A549 (cell line): Measurements from ENCODE around the gene XRCC4. TPM values are rescaled to one million over a fixed set of nuclear protein-coding genes. Genes with fewer than 3 reads are reported as not detected.

Experiments used
- ATAC-seq, 2 experiments: fragments of 200-7000 bp in 1 of 2; fragments of >200 bp in 1 of 2; cut with Nextera tagmentation in 1 of 2; cut with Tn5 transposase in 1 of 2; 3 replicates each; pipeline versions ENCODE4 v1.8.0 to v1.9.1; 2018 to 2020; ENCODE audit warnings: mild to moderate bottlenecking in 1 of 2, moderate library complexity in 1 of 2
- CTCF ChIA-PET: fragments of 300-600 bp; sonication (Branson Sonifier 250); formaldehyde crosslinking; extraction: SDS; loops from one replicate; lab custom pipeline; 2021; ENCODE audit warnings: antibody characterized with exemption, inconsistent platforms; lab: Yijun Ruan, JAX
- POLR2A ChIA-PET: fragments of 350-600 bp; formaldehyde crosslinking; extraction: SDS; loops from one replicate; lab custom pipeline; 2021; ENCODE audit warnings: antibody characterized with exemption, inconsistent platforms; lab: Yijun Ruan, JAX
- DNase-seq, 2 experiments: peaks; one replicate each; pipeline versions ENCODE4 v3.0.0 to v3.0.0-alpha.2; 2011 to 2016; ENCODE audit warnings: low read depth in 1 of 2, low spot score in 1 of 2
- FAIRE-seq: peaks from 2 replicates; lab custom pipeline; 2011; peaks lifted over from hg19 to GRCh38; lab: Jason Lieb, UNC
- H3K27ac ChIP-seq, 2 experiments: fragments of >200 bp; sonication (Bioruptor Twin); formaldehyde crosslinking; 3 replicates each; pipeline ENCODE4 v1.5.1; 2016 to 2017
- H3K4me1 ChIP-seq: fragments of >200 bp; sonication (Bioruptor Twin); formaldehyde crosslinking; 3 replicates; pipeline ENCODE4 v1.6.1; 2016
- H3K4me2 ChIP-seq: fragments of >200 bp; sonication (Bioruptor Twin); formaldehyde crosslinking; 3 replicates; pipeline ENCODE4 v1.6.1; 2016
- H3K4me3 ChIP-seq: fragments of >200 bp; sonication (Bioruptor Twin); formaldehyde crosslinking; 3 replicates; pipeline ENCODE4 v1.5.1; 2016
- H3K9me3 ChIP-seq: fragments of >200 bp; sonication (Bioruptor Twin); formaldehyde crosslinking; 3 replicates; pipeline ENCODE4 v1.6.1; 2016
- CHD2 ChIP-seq: fragments of 150-350 bp; IDR thresholded peaks from 2 replicates; pipeline ENCODE4 v1.6.1; 2014; ENCODE audit warnings: low read length; ENCODE audit not compliant: partially characterized antibody
- EHMT2 ChIP-seq: fragments of 200-600 bp; sonication (generic); IDR thresholded peaks from 2 replicates; pipeline ENCODE4 v1.6.1; 2016; ENCODE audit warnings: antibody characterized with exemption, low read depth, mild to moderate bottlenecking, moderate library complexity
- FOXS1 ChIP-seq: fragments of 250-450 bp; sonication (Bioruptor Pico); IDR thresholded peaks from 2 replicates; pipeline ENCODE4 v1.5.0; 2020; ENCODE audit warnings: mild to moderate bottlenecking, moderate library complexity
- HOXA7 ChIP-seq: fragments of 250-450 bp; sonication (Bioruptor Pico); IDR thresholded peaks from 2 replicates; pipeline ENCODE4 v1.5.0; 2020; ENCODE audit warnings: mild to moderate bottlenecking, moderate library complexity
- HOXB13 ChIP-seq: fragments of 250-450 bp; sonication (Bioruptor Pico); IDR thresholded peaks from 2 replicates; pipeline ENCODE4 v1.5.0; 2020; ENCODE audit warnings: low read depth, mild to moderate bottlenecking, moderate library complexity
- JUNB ChIP-seq: fragments of >200 bp; sonication (Bioruptor Twin); formaldehyde crosslinking; IDR thresholded peaks from 2 replicates; pipeline ENCODE4 v1.6.1; 2016
- NFE2L2 ChIP-seq: fragments of 150-350 bp; conservative IDR thresholded peaks from 2 replicates; pipeline ENCODE4 v1.6.1; 2014; ENCODE audit warnings: low read length
- NPAS2 ChIP-seq: fragments of 250-450 bp; sonication (Bioruptor Pico); IDR thresholded peaks from 2 replicates; pipeline ENCODE4 v1.8.0; 2022; ENCODE audit warnings: mild to moderate bottlenecking, moderate library complexity, borderline replicate concordance
- NR3C1 ChIP-seq: fragments of >200 bp; sonication (Bioruptor Twin); formaldehyde crosslinking; IDR thresholded peaks from 3 replicates; pipeline ENCODE4 v1.6.1; 2017
- POLR2AphosphoS2 ChIP-seq: conservative IDR thresholded peaks from 2 replicates; pipeline ENCODE4 v1.6.1; 2012; ENCODE audit warnings: low read length, improper control_type of control experiment, inconsistent platforms
- RARB ChIP-seq: fragments of 250-450 bp; sonication (Bioruptor Pico); IDR thresholded peaks from 2 replicates; pipeline ENCODE4 v1.8.0; 2021; ENCODE audit warnings: mild to moderate bottlenecking, moderate library complexity
- RCOR1 ChIP-seq: fragments of 150-350 bp; IDR thresholded peaks from 2 replicates; pipeline ENCODE4 v1.6.1; 2014; ENCODE audit warnings: antibody characterized with exemption, low read length, low read depth
- SREBF2 ChIP-seq: fragments of 450-650 bp; IDR thresholded peaks from 2 replicates; pipeline ENCODE4 v1.6.1; 2014; ENCODE audit warnings: mild to moderate bottlenecking, moderate library complexity
- TP53 ChIP-seq: fragments of 250-450 bp; sonication (Bioruptor Pico); IDR thresholded peaks from 2 replicates; pipeline ENCODE4 v1.5.0; 2021; ENCODE audit warnings: mild to moderate bottlenecking, moderate library complexity
- ZC3H11A ChIP-seq: fragments of 450-650 bp; IDR thresholded peaks from 2 replicates; pipeline ENCODE4 v1.6.1; 2014; ENCODE audit warnings: antibody characterized with exemption, mild to moderate bottlenecking
- WGBS: methylation state at CpG from one replicate; pipeline ENCODE4 v1.1.6; 2017; ENCODE audit errors: missing lambda C conversion rate; 5-methylcytosine and 5-hydroxymethylcytosine counted together
- polyA plus RNA-seq, 4 experiments: library from polyadenylated mRNA; depleted of rRNA in 3 of 4; stranded (reverse); fragments of >200 nt; fragmentation: RNase III in 1 of 4; extraction: RNeasy Plus Mini Kit Qiagen cat#74134 plus additional on column Dnase treatment in 1 of 4; gene quantifications; 2 replicates in 3 of 4; 3 replicates in 1 of 4; pipeline ENCODE4 v1.2.3, GENCODE V29; 2011 to 2017
- TF ChIP-seq, protein P1 (sequence below): fragments of 200-600 bp; sonication (generic); IDR thresholded peaks from 2 replicates; pipeline ENCODE4 v1.6.1; 2016; ENCODE audit warnings: antibody characterized with exemption, mild to moderate bottlenecking, moderate library complexity
- TF ChIP-seq, protein P2 (sequence below): fragments of 150-350 bp; IDR thresholded peaks from 2 replicates; pipeline ENCODE4 v1.6.1; 2014; ENCODE audit warnings: low read depth, mild to moderate bottlenecking, low read length
- TF ChIP-seq, protein P3 (sequence below): IDR thresholded peaks from 2 replicates; pipeline ENCODE4 v1.6.1; 2012; ENCODE audit warnings: low read depth, borderline replicate concordance

Gene XRCC4
- polyA plus RNA-seq, 2 of the 4 experiments (the other 2 are of a cell fraction): 14.3 to 14.8 TPM

DNA sequence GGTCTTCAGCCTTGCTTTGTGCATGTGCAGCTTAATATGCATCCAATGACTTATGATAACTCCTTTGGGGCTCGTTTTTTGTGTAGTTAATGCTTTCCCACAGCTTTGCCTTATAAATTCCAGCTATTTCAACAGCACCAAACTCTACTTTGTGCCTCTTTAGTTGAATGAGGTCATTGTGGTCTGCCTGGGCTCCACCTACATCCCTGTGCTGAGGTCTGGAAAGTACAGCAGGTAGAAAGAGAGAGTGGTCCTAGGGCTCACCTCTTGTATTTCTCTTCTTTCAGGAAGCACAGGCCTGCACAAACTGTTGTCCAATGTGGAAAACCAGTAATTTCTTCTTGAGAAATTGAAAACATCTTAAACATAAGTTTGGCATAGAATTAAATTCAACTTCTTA lies 167.2 kb downstream of the XRCC4 start (continued):
- TF ChIP-seq, protein P1, sequence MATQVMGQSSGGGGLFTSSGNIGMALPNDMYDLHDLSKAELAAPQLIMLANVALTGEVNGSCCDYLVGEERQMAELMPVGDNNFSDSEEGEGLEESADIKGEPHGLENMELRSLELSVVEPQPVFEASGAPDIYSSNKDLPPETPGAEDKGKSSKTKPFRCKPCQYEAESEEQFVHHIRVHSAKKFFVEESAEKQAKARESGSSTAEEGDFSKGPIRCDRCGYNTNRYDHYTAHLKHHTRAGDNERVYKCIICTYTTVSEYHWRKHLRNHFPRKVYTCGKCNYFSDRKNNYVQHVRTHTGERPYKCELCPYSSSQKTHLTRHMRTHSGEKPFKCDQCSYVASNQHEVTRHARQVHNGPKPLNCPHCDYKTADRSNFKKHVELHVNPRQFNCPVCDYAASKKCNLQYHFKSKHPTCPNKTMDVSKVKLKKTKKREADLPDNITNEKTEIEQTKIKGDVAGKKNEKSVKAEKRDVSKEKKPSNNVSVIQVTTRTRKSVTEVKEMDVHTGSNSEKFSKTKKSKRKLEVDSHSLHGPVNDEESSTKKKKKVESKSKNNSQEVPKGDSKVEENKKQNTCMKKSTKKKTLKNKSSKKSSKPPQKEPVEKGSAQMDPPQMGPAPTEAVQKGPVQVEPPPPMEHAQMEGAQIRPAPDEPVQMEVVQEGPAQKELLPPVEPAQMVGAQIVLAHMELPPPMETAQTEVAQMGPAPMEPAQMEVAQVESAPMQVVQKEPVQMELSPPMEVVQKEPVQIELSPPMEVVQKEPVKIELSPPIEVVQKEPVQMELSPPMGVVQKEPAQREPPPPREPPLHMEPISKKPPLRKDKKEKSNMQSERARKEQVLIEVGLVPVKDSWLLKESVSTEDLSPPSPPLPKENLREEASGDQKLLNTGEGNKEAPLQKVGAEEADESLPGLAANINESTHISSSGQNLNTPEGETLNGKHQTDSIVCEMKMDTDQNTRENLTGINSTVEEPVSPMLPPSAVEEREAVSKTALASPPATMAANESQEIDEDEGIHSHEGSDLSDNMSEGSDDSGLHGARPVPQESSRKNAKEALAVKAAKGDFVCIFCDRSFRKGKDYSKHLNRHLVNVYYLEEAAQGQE: no peak
- no peak for TF ChIP-seq TP53 (CRISPR knock-in tag)
- TF ChIP-seq ZC3H11A: no peak

DNA sequence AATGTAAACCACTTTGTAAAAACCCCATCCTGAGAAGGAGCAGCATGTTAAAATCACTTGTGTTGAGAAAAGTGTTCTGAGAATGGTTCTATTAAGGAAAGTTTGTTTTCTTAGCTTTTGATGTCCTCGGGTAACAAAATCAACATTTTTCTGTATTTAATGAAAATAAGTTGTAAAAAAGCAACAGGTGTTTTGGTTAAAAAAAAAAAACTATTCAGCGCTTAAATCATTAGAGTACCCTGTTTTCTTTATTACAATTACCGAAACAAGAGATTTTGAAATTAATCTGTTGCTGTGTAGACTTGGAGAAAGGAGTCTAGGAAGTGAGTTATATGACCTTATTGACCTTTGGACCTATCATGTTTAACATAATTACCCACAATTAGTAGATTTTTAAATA lies 167.7 kb downstream of the XRCC4 start:
- Histone ChIP-seq H3K9me3 (no peaks in the 10 kb centered on the region), H3K4me2 (no peak overlapping the region), H3K27ac (no peak overlapping the region), H3K4me3 (no peak overlapping the region), H3K4me1 (no peaks in the 10 kb centered on the region)
- DNase-seq (no peak), FAIRE-seq (no peak), ATAC-seq (no peak)
- CTCF ChIA-PET: no interaction called here
- TF ChIP-seq NPAS2 (CRISPR knock-in tag) (no peak), FOXS1 (CRISPR knock-in tag) (no peak), ZC3H11A (no peak), POLR2AphosphoS2 (no peak), JUNB (no peak), EHMT2 (no peak), RARB (CRISPR knock-in tag) (no peak)
- TF ChIP-seq, protein P2, sequence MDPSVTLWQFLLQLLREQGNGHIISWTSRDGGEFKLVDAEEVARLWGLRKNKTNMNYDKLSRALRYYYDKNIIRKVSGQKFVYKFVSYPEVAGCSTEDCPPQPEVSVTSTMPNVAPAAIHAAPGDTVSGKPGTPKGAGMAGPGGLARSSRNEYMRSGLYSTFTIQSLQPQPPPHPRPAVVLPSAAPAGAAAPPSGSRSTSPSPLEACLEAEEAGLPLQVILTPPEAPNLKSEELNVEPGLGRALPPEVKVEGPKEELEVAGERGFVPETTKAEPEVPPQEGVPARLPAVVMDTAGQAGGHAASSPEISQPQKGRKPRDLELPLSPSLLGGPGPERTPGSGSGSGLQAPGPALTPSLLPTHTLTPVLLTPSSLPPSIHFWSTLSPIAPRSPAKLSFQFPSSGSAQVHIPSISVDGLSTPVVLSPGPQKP: no peak
- TF ChIP-seq, protein P3, sequence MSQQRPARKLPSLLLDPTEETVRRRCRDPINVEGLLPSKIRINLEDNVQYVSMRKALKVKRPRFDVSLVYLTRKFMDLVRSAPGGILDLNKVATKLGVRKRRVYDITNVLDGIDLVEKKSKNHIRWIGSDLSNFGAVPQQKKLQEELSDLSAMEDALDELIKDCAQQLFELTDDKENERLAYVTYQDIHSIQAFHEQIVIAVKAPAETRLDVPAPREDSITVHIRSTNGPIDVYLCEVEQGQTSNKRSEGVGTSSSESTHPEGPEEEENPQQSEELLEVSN: no peak
- TF ChIP-seq, protein P1: no peak
- POLR2A ChIA-PET: no interaction called here
- WGBS: 95% methylated on average over 3 of the region's 3 CpGs

DNA sequence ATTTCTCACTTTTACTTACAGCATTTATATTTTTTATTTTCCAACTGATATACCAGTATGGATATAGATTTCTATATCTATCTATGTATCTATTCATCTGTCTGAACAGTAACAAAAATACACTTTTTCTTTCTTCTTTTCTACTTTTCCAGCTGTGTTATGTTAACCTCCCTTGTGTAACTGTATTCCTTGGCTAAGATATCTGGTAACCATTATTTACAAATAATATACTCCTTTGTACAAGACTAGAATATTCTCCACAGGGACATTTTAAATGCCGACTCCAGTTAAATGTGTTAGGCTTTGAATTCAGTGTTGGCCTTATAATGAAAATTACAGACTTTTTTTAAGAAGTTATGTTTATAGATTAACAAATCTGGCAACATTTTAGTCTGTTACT lies 168.7 kb downstream of the XRCC4 start:
- ATAC-seq (no peak), DNase-seq (no peak), FAIRE-seq (no peak)
- CTCF ChIA-PET: no interaction called here
- no peak overlapping the region for H3K4me2 ChIP-seq
- H3K27ac ChIP-seq: no peak overlapping the region
- WGBS: 92% methylated on average over 1 of the region's 1 CpG
- TF ChIP-seq CHD2: no peak
- no peak for TF ChIP-seq HOXB13 (CRISPR knock-in tag)
- TF ChIP-seq SREBF2: no peak
- TF ChIP-seq HOXA7 (CRISPR knock-in tag): no peak
- no peak for TF ChIP-seq RCOR1
- TF ChIP-seq NR3C1: no peak
- TF ChIP-seq, protein P3: no peak
- no peak for TF ChIP-seq NFE2L2
- POLR2A ChIA-PET: no interaction called here
- H3K4me1 ChIP-seq: no peaks in the 10 kb centered on the region
- no peaks in the 10 kb centered on the region for H3K9me3 ChIP-seq
- no peak overlapping the region for H3K4me3 ChIP-seq
